ENCODE results near the gene SLC25A26.

The SLC25A26 gene

GRCh38 chr3:66199089-66199473 is 21.7 kb upstream of the SLC25A26 start:
- Histone ChIP-seq H3K27ac (no peak overlapping the region), H3K4me3 (ENCODE audit: low read depth, low read length) (no peak overlapping the region), H3K27me3 (replicated peaks) (no peaks in the 10 kb centered on the region), H3K36me3 (replicated peaks) (no peaks in the 10 kb centered on the region)
- in situ Hi-C loops (cut with HindIII; ENCODE audit: low pct_ligation_motif_present, low sequenced_read_pairs): no loop called here
- no peak for TF ChIP-seq CTCF (IDR thresholded peaks at IDR 0.05; ENCODE audit: low read depth, low read length, missing control alignments)
- no peak for DNase-seq

- in situ Hi-C loops (cut with HindIII; ENCODE audit: low pct_ligation_motif_present, low sequenced_read_pairs): no loop called here
- no peaks in the 10 kb centered on the region for H3K36me3 ChIP-seq (replicated peaks)
- no peak for DNase-seq
- no peaks in the 10 kb centered on the region for H3K27me3 ChIP-seq (replicated peaks)
- no peak for TF ChIP-seq CTCF (IDR thresholded peaks at IDR 0.05; ENCODE audit: low read depth, low read length, missing control alignments)
- H3K27ac ChIP-seq: no peak overlapping the region
- no peak overlapping the region for H3K4me3 ChIP-seq (ENCODE audit: low read depth, low read length)
These were observed 20.7 kb upstream of the SLC25A26 start for GRCh38 chr3:66200147-66200546.

GRCh38 chr3:66200786-66201185 is 20.0 kb upstream of the SLC25A26 start:
- no peak for DNase-seq
- Histone ChIP-seq H3K27ac (no peak overlapping the region), H3K36me3 (replicated peaks) (no peaks in the 10 kb centered on the region), H3K4me3 (ENCODE audit: low read depth, low read length) (no peak overlapping the region), H3K27me3 (replicated peaks) (no peaks in the 10 kb centered on the region)
- in situ Hi-C loops (cut with HindIII; ENCODE audit: low pct_ligation_motif_present, low sequenced_read_pairs): no loop called here
- no peak for TF ChIP-seq CTCF (IDR thresholded peaks at IDR 0.05; ENCODE audit: low read depth, low read length, missing control alignments)

- no peak for TF ChIP-seq CTCF (IDR thresholded peaks at IDR 0.05; ENCODE audit: low read depth, low read length, missing control alignments)
- Histone ChIP-seq H3K36me3 (replicated peaks) (no peaks in the 10 kb centered on the region), H3K27me3 (replicated peaks) (no peaks in the 10 kb centered on the region), H3K27ac (no peak overlapping the region), H3K4me3 (ENCODE audit: low read depth, low read length) (no peak overlapping the region)
- in situ Hi-C loops (cut with HindIII; ENCODE audit: low pct_ligation_motif_present, low sequenced_read_pairs): no loop called here
- no peak for DNase-seq
These were observed 17.5 kb upstream of the SLC25A26 start for GRCh38 chr3:66203275-66203674.

- H3K4me3 ChIP-seq (ENCODE audit: low read depth, low read length): no peak overlapping the region
- no peak for DNase-seq
- no peak for TF ChIP-seq CTCF (IDR thresholded peaks at IDR 0.05; ENCODE audit: low read depth, low read length, missing control alignments)
- H3K36me3 ChIP-seq (replicated peaks): no peaks in the 10 kb centered on the region
- in situ Hi-C loops (cut with HindIII; ENCODE audit: low pct_ligation_motif_present, low sequenced_read_pairs): no loop called here
- no peak overlapping the region for H3K27ac ChIP-seq
- H3K27me3 ChIP-seq (replicated peaks): no peaks in the 10 kb centered on the region
These were observed 14.0 kb upstream of the SLC25A26 start for GRCh38 chr3:66206806-66207205.

- H3K4me3 ChIP-seq (ENCODE audit: low read depth, low read length): no peak overlapping the region
- H3K36me3 ChIP-seq (replicated peaks): no peaks in the 10 kb centered on the region
- no peak for DNase-seq
- no peaks in the 10 kb centered on the region for H3K27me3 ChIP-seq (replicated peaks)
- H3K27ac ChIP-seq: no peak overlapping the region
- TF ChIP-seq CTCF (IDR thresholded peaks at IDR 0.05; ENCODE audit: low read depth, low read length, missing control alignments): no peak
- in situ Hi-C loops (cut with HindIII; ENCODE audit: low pct_ligation_motif_present, low sequenced_read_pairs): no loop called here
These were observed 12.6 kb upstream of the SLC25A26 start for GRCh38 chr3:66208189-66208588.
